ENCODE measurements around the gene GRIFIN.
"Not testable (repeated sequence)": the region's sequence is repeated elsewhere in the genome, so short reads cannot be mapped to it uniquely, and the experiment has no call there.

GRCh38 chr7:2469460-2470203 is 6.6 kb downstream of the GRIFIN start:
- not testable (repeated sequence) for TF ChIP-seq CTCF (conservative IDR thresholded peaks at IDR 0.05); ZFX (IDR thresholded peaks at IDR 0.05)
